Hepatocyte (in vitro differentiated cells): Measurements from ENCODE around the gene PPOX.

Experiments
- EZH2 ChIP-seq: fragments of 200-600 bp; sonication (generic); IDR thresholded peaks from 2 replicates; pipeline ENCODE4 v1.6.1; 2016; ENCODE audit warnings: antibody characterized with exemption, mild to moderate bottlenecking, borderline replicate concordance
- TF ChIP-seq, protein P1 (sequence below): fragments of 200-600 bp; sonication (generic); IDR thresholded peaks from 2 replicates; pipeline ENCODE4 v1.5.1; 2016; ENCODE audit warnings: antibody characterized with exemption, mild to moderate bottlenecking; ENCODE audit not compliant: poor library complexity

DNA sequence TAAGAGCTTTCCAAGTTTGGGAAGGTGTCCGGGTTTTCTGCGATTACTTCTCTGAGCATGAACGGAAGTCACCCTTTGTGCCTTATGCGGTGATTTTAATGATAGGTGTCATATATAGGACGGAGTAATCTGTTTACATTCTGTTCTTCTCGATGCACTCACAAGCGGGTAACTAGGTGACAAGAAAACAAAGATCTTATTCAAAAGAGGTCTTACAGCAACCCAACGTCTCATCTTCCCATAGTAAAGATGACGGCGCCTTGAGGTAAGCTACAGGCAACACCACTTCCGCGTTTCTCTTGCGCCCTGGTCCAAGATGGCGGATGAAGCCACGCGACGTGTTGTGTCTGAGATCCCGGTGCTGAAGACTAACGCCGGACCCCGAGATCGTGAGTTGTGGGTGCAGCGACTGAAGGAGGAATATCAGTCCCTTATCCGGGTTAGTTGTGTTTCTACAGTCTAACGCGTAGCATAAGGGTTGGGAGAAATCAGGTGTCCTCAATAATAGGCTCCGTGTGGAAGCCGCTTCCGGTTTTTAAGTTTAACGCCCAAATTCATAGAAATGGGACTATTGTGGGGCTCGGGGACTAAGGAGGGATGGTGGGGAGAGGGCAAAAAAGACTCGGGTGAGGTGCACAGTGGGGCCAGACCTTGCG lies 12.4 kb upstream of the PPOX start, which contains the start of gene UFC1:
- TF ChIP-seq EZH2: no peak
- TF ChIP-seq, protein P1, sequence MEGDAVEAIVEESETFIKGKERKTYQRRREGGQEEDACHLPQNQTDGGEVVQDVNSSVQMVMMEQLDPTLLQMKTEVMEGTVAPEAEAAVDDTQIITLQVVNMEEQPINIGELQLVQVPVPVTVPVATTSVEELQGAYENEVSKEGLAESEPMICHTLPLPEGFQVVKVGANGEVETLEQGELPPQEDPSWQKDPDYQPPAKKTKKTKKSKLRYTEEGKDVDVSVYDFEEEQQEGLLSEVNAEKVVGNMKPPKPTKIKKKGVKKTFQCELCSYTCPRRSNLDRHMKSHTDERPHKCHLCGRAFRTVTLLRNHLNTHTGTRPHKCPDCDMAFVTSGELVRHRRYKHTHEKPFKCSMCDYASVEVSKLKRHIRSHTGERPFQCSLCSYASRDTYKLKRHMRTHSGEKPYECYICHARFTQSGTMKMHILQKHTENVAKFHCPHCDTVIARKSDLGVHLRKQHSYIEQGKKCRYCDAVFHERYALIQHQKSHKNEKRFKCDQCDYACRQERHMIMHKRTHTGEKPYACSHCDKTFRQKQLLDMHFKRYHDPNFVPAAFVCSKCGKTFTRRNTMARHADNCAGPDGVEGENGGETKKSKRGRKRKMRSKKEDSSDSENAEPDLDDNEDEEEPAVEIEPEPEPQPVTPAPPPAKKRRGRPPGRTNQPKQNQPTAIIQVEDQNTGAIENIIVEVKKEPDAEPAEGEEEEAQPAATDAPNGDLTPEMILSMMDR: no peak
